ENCODE data around the gene SCD.

- TF ChIP-seq CTCF (IDR thresholded peaks at IDR 0.05) (no peak), POLR2A (IDR thresholded peaks at IDR 0.05) (no peak)
These were observed 2.6 kb downstream of the SCD start for GRCh38 chr10:100349672-100350071.

All from thyroid gland (tissue), 4 donors.